Mesenchymal stem cell (in vitro differentiated cells and primary cell): ENCODE measurements around the gene TNIP1.

Experiments used
- DNase-seq: peaks from one replicate; pipeline ENCODE4 v3.0.0-alpha.2; 2013
- H2AFZ ChIP-seq: one replicate; pipeline ENCODE4 v1.6.1; 2013; ENCODE audit warnings: low read depth, mild to moderate bottlenecking, control low read depth, inconsistent platforms, low read length, moderate library complexity
- H2AK5ac ChIP-seq: 2 replicates; pipeline ENCODE4 v1.6.1; 2013; ENCODE audit warnings: low read length, moderate library complexity, mild to moderate bottlenecking, inconsistent platforms; ENCODE audit not compliant: severe bottlenecking
- H2BK120ac ChIP-seq: one replicate; pipeline ENCODE4 v1.6.1; 2013; ENCODE audit warnings: low read depth, mild to moderate bottlenecking, inconsistent platforms, low read length, moderate library complexity
- H2BK12ac ChIP-seq, 2 experiments: one replicate each; pipeline ENCODE4 v1.6.1; 2013; ENCODE audit warnings: inconsistent platforms in 2 of 2, low read length in 2 of 2, mild to moderate bottlenecking in 2 of 2, moderate library complexity in 2 of 2, control low read depth in 1 of 2
- H2BK15ac ChIP-seq: one replicate; pipeline ENCODE4 v1.6.1; 2013; ENCODE audit warnings: mild to moderate bottlenecking, low read depth, inconsistent platforms; ENCODE audit not compliant: poor library complexity, severe bottlenecking
- H2BK5ac ChIP-seq: 2 replicates; pipeline ENCODE4 v1.6.1; 2013; ENCODE audit warnings: low read depth, mild to moderate bottlenecking, low read length, control low read depth, inconsistent platforms; ENCODE audit not compliant: poor library complexity, severe bottlenecking
- H3K14ac ChIP-seq, 2 experiments: one replicate each; pipeline ENCODE4 v1.6.1; 2013; ENCODE audit warnings: inconsistent platforms in 2 of 2, low read length in 2 of 2, control low read depth in 1 of 2, mild to moderate bottlenecking in 1 of 2, moderate library complexity in 1 of 2
- H3K18ac ChIP-seq, 2 experiments: one replicate each; pipeline ENCODE4 v1.6.1; 2013; ENCODE audit warnings: inconsistent platforms in 2 of 2, low read length in 2 of 2, control low read depth in 1 of 2, low read depth in 1 of 2, mild to moderate bottlenecking in 1 of 2
- H3K23ac ChIP-seq, 2 experiments: one replicate each; pipeline ENCODE4 v1.6.1; 2013; ENCODE audit warnings: inconsistent platforms in 2 of 2, low read length in 2 of 2, mild to moderate bottlenecking in 2 of 2, moderate library complexity in 2 of 2, control low read depth in 1 of 2
- H3K27ac ChIP-seq: 2 replicates; pipeline ENCODE4 v1.5.1; 2013; ENCODE audit warnings: mild to moderate bottlenecking, moderate library complexity, low read length, control low read depth, inconsistent platforms; ENCODE audit not compliant: poor library complexity, severe bottlenecking
- H3K27me3 ChIP-seq, 2 experiments: 2 replicates each; pipeline versions ENCODE4 v1.6.1 to v1.7.0; 2013; ENCODE audit warnings: low read length in 2 of 2, mild to moderate bottlenecking in 2 of 2, moderate library complexity in 2 of 2, control low read depth in 1 of 2, inconsistent platforms in 1 of 2; ENCODE audit not compliant: control insufficient read depth in 1 of 2, insufficient read depth in 1 of 2
- H3K36me3 ChIP-seq, 2 experiments: 2 replicates each; pipeline versions ENCODE4 v1.6.1 to v1.7.0; 2013; ENCODE audit warnings: low read length in 2 of 2, control low read depth in 1 of 2, inconsistent platforms in 1 of 2, low read depth in 1 of 2, mild to moderate bottlenecking in 1 of 2; ENCODE audit not compliant: insufficient read depth in 2 of 2, control insufficient read depth in 1 of 2
- H3K4ac ChIP-seq, 2 experiments: one replicate each; pipeline ENCODE4 v1.6.1; 2013; ENCODE audit warnings: inconsistent platforms in 2 of 2, low read length in 2 of 2, mild to moderate bottlenecking in 2 of 2, moderate library complexity in 2 of 2, control low read depth in 1 of 2, low read depth in 1 of 2
- H3K4me1 ChIP-seq: 2 replicates; pipeline ENCODE4 v1.6.1; 2013; ENCODE audit warnings: low read depth, low read length, control low read depth; ENCODE audit not compliant: control insufficient read depth, insufficient read depth
- H3K4me2 ChIP-seq: 2 replicates; pipeline ENCODE4 v1.6.1; 2013; ENCODE audit warnings: low read length, mild to moderate bottlenecking, inconsistent platforms; ENCODE audit not compliant: poor library complexity, severe bottlenecking
- H3K4me3 ChIP-seq, 2 experiments: 2 replicates each; pipeline versions ENCODE4 v1.5.1 to v1.7.0; 2013; ENCODE audit warnings: low read length in 2 of 2, mild to moderate bottlenecking in 2 of 2, control low read depth in 1 of 2, low read depth in 1 of 2; ENCODE audit not compliant: insufficient read depth in 1 of 2
- H3K79me1 ChIP-seq: replicated peaks from 2 replicates; pipeline ENCODE4 v1.6.1; 2013; ENCODE audit warnings: mild to moderate bottlenecking, control low read depth, low read length, inconsistent platforms; ENCODE audit not compliant: poor library complexity, severe bottlenecking
- H3K9ac ChIP-seq: 2 replicates; pipeline ENCODE4 v1.7.0; 2013; ENCODE audit warnings: mild to moderate bottlenecking, low read length, moderate library complexity
- H3K9me3 ChIP-seq: 2 replicates; pipeline ENCODE4 v1.7.0; 2013; ENCODE audit warnings: mild to moderate bottlenecking, low read length; ENCODE audit not compliant: control insufficient read depth
- H4K8ac ChIP-seq: one replicate; pipeline ENCODE4 v1.6.1; 2013; ENCODE audit warnings: inconsistent platforms, mild to moderate bottlenecking, low read length, moderate library complexity
- H4K91ac ChIP-seq: one replicate; pipeline ENCODE4 v1.6.1; 2013; ENCODE audit warnings: mild to moderate bottlenecking, low read length, inconsistent platforms
- WGBS: methylation state at CpG from one replicate; pipeline ENCODE4 v1.1.7; 2013; ENCODE audit warnings: mixed read lengths; 5-methylcytosine and 5-hydroxymethylcytosine counted together

Gene TNIP1

DNA sequence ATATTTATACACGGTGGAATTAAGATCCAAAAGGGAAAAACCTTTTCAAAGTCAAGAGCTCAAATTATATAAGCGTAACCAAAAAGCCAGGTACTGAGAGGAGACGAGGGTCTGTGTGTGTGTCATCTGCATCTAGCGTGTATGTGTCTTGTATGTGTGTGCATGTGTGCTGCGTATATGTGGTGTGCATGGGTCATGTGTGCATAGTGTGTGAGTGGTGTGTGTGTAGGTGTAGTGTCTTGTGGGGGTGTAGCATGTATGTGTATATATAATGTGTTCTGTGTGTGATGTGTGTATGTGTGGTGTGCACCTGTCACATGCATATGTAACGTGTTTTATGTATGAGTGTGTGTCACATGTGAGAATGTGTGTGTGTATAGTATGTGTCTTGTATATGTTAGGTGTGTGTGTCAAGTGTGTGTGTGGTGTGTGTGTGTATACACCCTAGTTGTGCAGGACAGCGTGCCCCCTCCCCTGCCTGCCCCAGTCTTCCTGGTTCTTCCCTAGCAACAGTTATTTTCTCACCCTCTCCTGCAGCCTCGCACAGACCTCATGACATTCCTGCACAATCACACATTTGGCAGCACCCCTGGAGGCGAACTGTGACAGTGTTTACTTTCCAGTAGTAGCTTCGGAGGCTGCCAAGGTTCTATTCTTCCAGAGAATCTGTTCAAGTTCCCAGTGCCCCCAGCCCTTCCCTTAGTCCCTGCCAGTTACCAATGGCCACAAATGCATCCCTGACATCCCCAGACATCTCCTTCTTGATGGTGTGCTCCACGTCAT lies 27.1 kb upstream of the TNIP1 start:
- 95% methylated on average over 11 of the region's 11 CpGs for WGBS
- H3K18ac ChIP-seq: peak overlapping the region in 1 of 2 experiments; percentile 11
- H3K14ac ChIP-seq: no peak overlapping the region
- H2BK5ac ChIP-seq: no peak overlapping the region
- H3K27me3 ChIP-seq: no peaks in the 10 kb centered on the region
- peaks cover 81 to 99% of the 10 kb centered on the region in 2 experiments for H3K36me3 ChIP-seq
- H2AFZ ChIP-seq: no peak overlapping the region
- no peak overlapping the region for H2BK120ac ChIP-seq
- no peak overlapping the region for H4K8ac ChIP-seq
- peak overlapping the region in 1 of 2 experiments; percentile 34 for H2BK12ac ChIP-seq
- H3K27ac ChIP-seq: no peak overlapping the region
- H3K4ac ChIP-seq: no peak overlapping the region
- DNase-seq: no peak
- no peaks in the 10 kb centered on the region for H3K9me3 ChIP-seq
- H3K4me1 ChIP-seq: peaks cover 11% of the 10 kb centered on the region
- H3K79me1 ChIP-seq: peaks cover 48% of the 10 kb centered on the region
- no peak overlapping the region for H3K9ac ChIP-seq
- H4K91ac ChIP-seq: peak overlapping the region; percentile 53
- no peak overlapping the region for H3K4me2 ChIP-seq
- no peak overlapping the region for H3K23ac ChIP-seq
- no peak overlapping the region for H2BK15ac ChIP-seq
- H2AK5ac ChIP-seq: no peak overlapping the region
- H3K4me3 ChIP-seq: no peak overlapping the region

DNA sequence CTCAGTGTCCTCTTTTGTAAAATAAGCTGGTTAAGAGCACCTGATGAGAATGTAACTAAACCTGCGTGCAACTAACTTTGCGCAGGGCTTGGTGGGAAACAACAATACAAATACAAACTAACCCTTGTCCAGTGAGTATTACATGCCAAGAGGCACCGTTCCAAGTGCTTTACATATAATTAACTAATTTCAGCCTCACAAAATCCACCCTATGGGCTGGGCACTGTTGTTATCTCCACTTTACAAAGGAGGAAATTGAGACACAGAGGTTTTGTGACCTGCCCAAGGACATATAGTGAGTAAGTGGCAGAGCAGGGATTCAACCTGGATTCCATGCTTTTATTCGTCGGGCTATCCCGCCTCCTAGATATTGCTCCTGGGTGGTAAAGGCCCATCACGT lies 26.2 kb upstream of the TNIP1 start:
- H3K27ac ChIP-seq: no peak overlapping the region
- H3K9ac ChIP-seq: no peak overlapping the region
- no peak overlapping the region for H3K4me3 ChIP-seq
- no peak overlapping the region for H3K4me2 ChIP-seq
- WGBS: 100% methylated on average over 4 of the region's 7 CpGs
- DNase-seq: no peak
- H4K8ac ChIP-seq: no peak overlapping the region
- H2BK120ac ChIP-seq: no peak overlapping the region
- no peak overlapping the region for H2AFZ ChIP-seq
- no peaks in the 10 kb centered on the region for H3K9me3 ChIP-seq
- H3K4me1 ChIP-seq: peaks cover 11% of the 10 kb centered on the region
- no peak overlapping the region for H3K23ac ChIP-seq
- H4K91ac ChIP-seq: no peak overlapping the region
- no peak overlapping the region for H2AK5ac ChIP-seq
- no peak overlapping the region for H3K14ac ChIP-seq
- peaks cover 76 to 99% of the 10 kb centered on the region in 2 experiments for H3K36me3 ChIP-seq
- no peak overlapping the region for H2BK5ac ChIP-seq
- no peaks in the 10 kb centered on the region for H3K27me3 ChIP-seq
- H3K79me1 ChIP-seq: peaks cover 43% of the 10 kb centered on the region
- no peak overlapping the region for H3K4ac ChIP-seq
- no peak overlapping the region for H3K18ac ChIP-seq
- no peak overlapping the region for H2BK12ac ChIP-seq
- no peak overlapping the region for H2BK15ac ChIP-seq

DNA sequence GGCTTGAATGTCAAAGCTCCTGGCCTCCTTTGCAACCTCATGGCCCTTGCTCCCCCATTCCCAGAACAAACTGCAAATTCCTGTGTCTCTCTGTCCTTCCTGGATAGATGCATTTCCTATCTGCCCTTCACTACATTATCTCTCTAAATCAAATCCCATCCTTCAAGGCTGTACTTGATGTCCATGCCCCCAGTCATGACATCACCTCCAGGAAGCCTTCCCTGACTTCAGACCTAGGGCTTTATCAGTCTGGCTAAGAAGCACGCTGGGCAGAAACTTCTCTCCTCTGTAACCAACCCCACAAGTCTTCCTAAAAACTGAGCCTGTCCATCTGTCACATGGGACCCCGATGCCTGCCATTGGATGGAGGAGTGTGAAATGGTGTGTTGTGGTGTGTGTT lies 25.7 kb upstream of the TNIP1 start:
- H3K9me3 ChIP-seq: no peaks in the 10 kb centered on the region
- no peaks in the 10 kb centered on the region for H3K27me3 ChIP-seq
- H3K18ac ChIP-seq: no peak overlapping the region
- no peak overlapping the region for H2BK120ac ChIP-seq
- no peak overlapping the region for H3K4ac ChIP-seq
- no peak overlapping the region for H3K4me3 ChIP-seq
- H2AFZ ChIP-seq: no peak overlapping the region
- H4K91ac ChIP-seq: no peak overlapping the region
- no peak overlapping the region for H2BK12ac ChIP-seq
- H3K14ac ChIP-seq: no peak overlapping the region
- H3K27ac ChIP-seq: no peak overlapping the region
- H2BK15ac ChIP-seq: no peak overlapping the region
- no peak overlapping the region for H2AK5ac ChIP-seq
- H3K23ac ChIP-seq: no peak overlapping the region
- H3K79me1 ChIP-seq: peaks cover 43% of the 10 kb centered on the region
- H2BK5ac ChIP-seq: no peak overlapping the region
- WGBS: 97% methylated on average over 2 of the region's 2 CpGs
- H3K9ac ChIP-seq: no peak overlapping the region
- H3K4me1 ChIP-seq: peaks cover 11% of the 10 kb centered on the region
- H3K36me3 ChIP-seq: peaks cover 77 to 100% of the 10 kb centered on the region in 2 experiments
- DNase-seq: no peak
- no peak overlapping the region for H3K4me2 ChIP-seq
- no peak overlapping the region for H4K8ac ChIP-seq

DNA sequence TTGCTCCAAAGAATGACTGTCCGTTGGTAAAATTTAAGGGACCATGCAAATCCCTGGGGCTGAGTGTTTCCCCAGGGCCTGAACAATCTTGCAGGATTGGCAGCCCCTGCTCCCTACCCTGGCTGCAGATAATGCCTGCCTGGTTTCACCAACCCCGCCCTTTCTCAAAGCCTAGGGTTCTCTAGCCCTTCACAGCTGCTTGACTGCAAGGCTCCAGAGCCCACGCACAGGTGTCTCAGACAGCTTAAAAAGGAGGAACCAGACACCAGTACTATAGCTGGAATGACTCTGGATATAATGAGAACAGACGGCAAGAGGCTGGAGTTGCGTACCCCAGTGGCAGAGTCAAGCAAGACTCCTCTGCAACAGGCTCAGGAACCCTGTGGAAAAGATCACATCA lies 25.2 kb upstream of the TNIP1 start:
- Histone ChIP-seq H3K23ac (no peak overlapping the region), H3K79me1 (peaks cover 42% of the 10 kb centered on the region), H4K91ac (no peak overlapping the region), H2AK5ac (no peak overlapping the region), H4K8ac (no peak overlapping the region), H2BK12ac (no peak overlapping the region), H3K18ac (no peak overlapping the region), H3K4me2 (no peak overlapping the region), H3K4me3 (no peak overlapping the region), H2BK5ac (no peak overlapping the region), H3K36me3 (peaks cover 79 to 99% of the 10 kb centered on the region in 2 experiments), H3K9ac (no peak overlapping the region), H3K27me3 (no peaks in the 10 kb centered on the region), H2BK120ac (no peak overlapping the region), H3K4me1 (peaks cover 11% of the 10 kb centered on the region), H2AFZ (no peak overlapping the region), H3K4ac (no peak overlapping the region), H3K14ac (no peak overlapping the region), H3K27ac (no peak overlapping the region), H3K9me3 (no peaks in the 10 kb centered on the region), H2BK15ac (no peak overlapping the region)
- WGBS: 98% methylated on average over 5 of the region's 5 CpGs
- DNase-seq: no peak
